Liver (tissue), 9 donors: Measurements from ENCODE around the gene TBC1D16. TPM values are rescaled to one million over a fixed set of nuclear protein-coding genes. Genes with fewer than 3 reads are reported as not detected.

Source experiments
- DNase-seq: peaks from one replicate; pipeline ENCODE4 v3.0.0-alpha.2; 2017; ENCODE audit warnings: low spot score
- H3K27ac ChIP-seq, 2 donors: one replicate each; pipeline ENCODE4 v1.7.0; 2013; ENCODE audit warnings: inconsistent platforms in 2 of 2, low read length in 2 of 2, control low read depth in 1 of 2, low read depth in 1 of 2, mild to moderate bottlenecking in 1 of 2
- H3K27me3 ChIP-seq, 4 donors: one replicate each; pipeline versions ENCODE4 v1.6.1 to v1.7.0; 2013; ENCODE audit warnings: low read length in 3 of 4, inconsistent platforms in 1 of 4, mild to moderate bottlenecking in 1 of 4, moderate library complexity in 1 of 4; ENCODE audit not compliant: control insufficient read depth in 4 of 4, insufficient read depth in 4 of 4
- H3K36me3 ChIP-seq, 4 donors: one replicate each; pipeline versions ENCODE4 v1.6.1 to v1.7.0; 2013; ENCODE audit warnings: low read length in 3 of 4, mild to moderate bottlenecking in 3 of 4, low read depth in 1 of 4, moderate library complexity in 1 of 4; ENCODE audit not compliant: control insufficient read depth in 4 of 4, insufficient read depth in 3 of 4
- H3K4me1 ChIP-seq, 4 donors: one replicate each; pipeline versions ENCODE4 v1.6.1 to v1.7.0; 2013; ENCODE audit warnings: low read length in 3 of 4, mild to moderate bottlenecking in 3 of 4, moderate library complexity in 1 of 4; ENCODE audit not compliant: control insufficient read depth in 4 of 4, insufficient read depth in 4 of 4
- H3K4me3 ChIP-seq, 3 donors: one replicate each; pipeline versions ENCODE4 v1.6.1 to v1.7.0; 2013; ENCODE audit warnings: low read length in 3 of 3, control low read depth in 1 of 3, low read depth in 1 of 3, mild to moderate bottlenecking in 1 of 3
- H3K9ac ChIP-seq, 2 donors: one replicate each; pipeline ENCODE4 v1.7.0; 2013; ENCODE audit warnings: low read length in 2 of 2, mild to moderate bottlenecking in 2 of 2, moderate library complexity in 2 of 2, control low read depth in 1 of 2, low read depth in 1 of 2
- H3K9me3 ChIP-seq, 4 donors: one replicate each; pipeline versions ENCODE4 v1.6.1 to v1.7.0; 2013; ENCODE audit warnings: low read length in 3 of 4; ENCODE audit not compliant: control insufficient read depth in 4 of 4
- ATF3 ChIP-seq: IDR thresholded peaks from 2 replicates; pipeline ENCODE4 v1.6.1; 2016; ENCODE audit warnings: antibody characterized with exemption
- EGR1 ChIP-seq, 2 donors: IDR thresholded peaks; 2 replicates each; pipeline ENCODE4 v1.6.1; 2016 to 2018; ENCODE audit warnings: antibody characterized with exemption in 2 of 2, low read depth in 2 of 2
- FOXA2 ChIP-seq: IDR thresholded peaks from 2 replicates; pipeline ENCODE4 v1.6.1; 2016; ENCODE audit warnings: antibody characterized with exemption
- HNF4G ChIP-seq: IDR thresholded peaks from 2 replicates; pipeline ENCODE4 v1.6.1; 2016; ENCODE audit warnings: antibody characterized with exemption
- JUND ChIP-seq, 2 donors: IDR thresholded peaks; 2 replicates each; pipeline ENCODE4 v1.6.1; 2016; ENCODE audit warnings: antibody characterized with exemption in 2 of 2
- RAD21 ChIP-seq, 2 donors: IDR thresholded peaks; 2 replicates each; pipeline ENCODE4 v1.6.1; 2016; ENCODE audit warnings: antibody characterized with exemption in 2 of 2, mild to moderate bottlenecking in 2 of 2
- REST ChIP-seq: IDR thresholded peaks from 2 replicates; pipeline ENCODE4 v1.6.1; 2016; ENCODE audit warnings: antibody characterized with exemption, mild to moderate bottlenecking
- RXRA ChIP-seq, 2 donors: IDR thresholded peaks; 2 replicates each; pipeline ENCODE4 v1.6.1; 2017 to 2018; ENCODE audit warnings: antibody characterized with exemption in 2 of 2, mild to moderate bottlenecking in 1 of 2
- TAF1 ChIP-seq: conservative IDR thresholded peaks from 2 replicates; pipeline ENCODE4 v1.6.1; 2016; ENCODE audit warnings: antibody characterized with exemption, mild to moderate bottlenecking
- WGBS: extraction: QIAGEN DNeasy Blood & Tissue Kit; methylation state at CpG from one replicate; pipeline ENCODE4 v1.1.7; 2013; 5-methylcytosine and 5-hydroxymethylcytosine counted together
- polyA plus RNA-seq, 2 donors: library from polyadenylated mRNA; stranded (reverse) in 1 of 2; unstranded in 1 of 2; fragments of 200-250 nt in 1 of 2; fragments of >200 nt in 1 of 2; fragmentation: Nextera tagmentation in 1 of 2; extraction: Ambion mirVana in 1 of 2; gene quantifications; one replicate each; pipeline versions ENCODE4 v1.2.1 to v1.2.3, GENCODE V29; 2013 to 2015
- total RNA-seq, 2 donors: library from RNA; depleted of rRNA; stranded (reverse); fragments of >200 nt; gene quantifications; one replicate each; pipeline ENCODE4 v1.2.3, GENCODE V29; 2014
- TF ChIP-seq, protein P1 (sequence below): fragments of 150-350 bp; IDR thresholded peaks from 2 replicates; pipeline ENCODE4 v1.5.1; 2017; ENCODE audit warnings: improper control_type of control experiment, low read depth, low read length; ENCODE audit not compliant: missing input control
- TF ChIP-seq, protein P2 (sequence below): IDR thresholded peaks from 2 replicates; pipeline ENCODE4 v1.6.1; 2016; ENCODE audit warnings: antibody characterized with exemption
- donor health status: healthy.
- donor health status: healthy.
- donor health status: healthy.
- donor health status: healthy.
- donor health status: healthy.

TBC1D16 gene
- total and polyA plus RNA-seq, 4 donors: 3.4 to 29.5 (median 4.7) TPM

DNA sequence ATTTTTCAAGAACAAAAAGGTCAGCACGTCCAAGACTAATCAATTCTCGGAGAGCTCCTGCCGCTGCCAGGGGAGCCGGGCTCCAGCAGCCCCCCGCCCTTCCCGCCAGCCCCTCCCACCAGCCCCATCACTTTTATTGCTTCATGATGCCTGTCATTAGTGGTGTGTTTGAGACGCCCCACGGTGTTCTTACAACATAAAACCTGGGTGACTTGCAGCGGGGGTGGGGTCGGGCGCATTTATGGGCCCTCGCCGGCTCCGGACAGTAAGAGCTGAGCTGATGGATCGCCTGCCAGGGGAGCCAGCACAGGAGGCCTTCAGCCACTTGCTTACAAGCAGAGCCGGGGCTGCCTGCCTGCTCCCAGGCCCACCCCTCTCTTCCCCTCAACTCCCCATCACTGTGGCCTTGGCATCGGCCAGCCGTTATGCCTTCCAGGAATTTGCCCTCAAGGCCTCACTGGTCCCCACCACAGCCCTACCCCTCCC lies 113.5 kb downstream of the TBC1D16 start:
- Histone ChIP-seq H3K27me3 (no peaks in the 10 kb centered on the region), H3K4me3 (no peak overlapping the region), H3K9ac (no peak overlapping the region), H3K36me3 (no peaks in the 10 kb centered on the region), H3K9me3 (no peaks in the 10 kb centered on the region), H3K27ac (no peak overlapping the region), H3K4me1 (peaks cover 10 to 17% (median 14%) of the 10 kb centered on the region in 4 donors)
- 52% methylated on average over 18 of the region's 18 CpGs for WGBS
- TF ChIP-seq, protein P1, sequence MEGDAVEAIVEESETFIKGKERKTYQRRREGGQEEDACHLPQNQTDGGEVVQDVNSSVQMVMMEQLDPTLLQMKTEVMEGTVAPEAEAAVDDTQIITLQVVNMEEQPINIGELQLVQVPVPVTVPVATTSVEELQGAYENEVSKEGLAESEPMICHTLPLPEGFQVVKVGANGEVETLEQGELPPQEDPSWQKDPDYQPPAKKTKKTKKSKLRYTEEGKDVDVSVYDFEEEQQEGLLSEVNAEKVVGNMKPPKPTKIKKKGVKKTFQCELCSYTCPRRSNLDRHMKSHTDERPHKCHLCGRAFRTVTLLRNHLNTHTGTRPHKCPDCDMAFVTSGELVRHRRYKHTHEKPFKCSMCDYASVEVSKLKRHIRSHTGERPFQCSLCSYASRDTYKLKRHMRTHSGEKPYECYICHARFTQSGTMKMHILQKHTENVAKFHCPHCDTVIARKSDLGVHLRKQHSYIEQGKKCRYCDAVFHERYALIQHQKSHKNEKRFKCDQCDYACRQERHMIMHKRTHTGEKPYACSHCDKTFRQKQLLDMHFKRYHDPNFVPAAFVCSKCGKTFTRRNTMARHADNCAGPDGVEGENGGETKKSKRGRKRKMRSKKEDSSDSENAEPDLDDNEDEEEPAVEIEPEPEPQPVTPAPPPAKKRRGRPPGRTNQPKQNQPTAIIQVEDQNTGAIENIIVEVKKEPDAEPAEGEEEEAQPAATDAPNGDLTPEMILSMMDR: no peak
- TF ChIP-seq TAF1 (no peak), RXRA (IDR thresholded peaks at IDR 0.05) (no peak), HNF4G (no peak)
- no peak for DNase-seq

DNA sequence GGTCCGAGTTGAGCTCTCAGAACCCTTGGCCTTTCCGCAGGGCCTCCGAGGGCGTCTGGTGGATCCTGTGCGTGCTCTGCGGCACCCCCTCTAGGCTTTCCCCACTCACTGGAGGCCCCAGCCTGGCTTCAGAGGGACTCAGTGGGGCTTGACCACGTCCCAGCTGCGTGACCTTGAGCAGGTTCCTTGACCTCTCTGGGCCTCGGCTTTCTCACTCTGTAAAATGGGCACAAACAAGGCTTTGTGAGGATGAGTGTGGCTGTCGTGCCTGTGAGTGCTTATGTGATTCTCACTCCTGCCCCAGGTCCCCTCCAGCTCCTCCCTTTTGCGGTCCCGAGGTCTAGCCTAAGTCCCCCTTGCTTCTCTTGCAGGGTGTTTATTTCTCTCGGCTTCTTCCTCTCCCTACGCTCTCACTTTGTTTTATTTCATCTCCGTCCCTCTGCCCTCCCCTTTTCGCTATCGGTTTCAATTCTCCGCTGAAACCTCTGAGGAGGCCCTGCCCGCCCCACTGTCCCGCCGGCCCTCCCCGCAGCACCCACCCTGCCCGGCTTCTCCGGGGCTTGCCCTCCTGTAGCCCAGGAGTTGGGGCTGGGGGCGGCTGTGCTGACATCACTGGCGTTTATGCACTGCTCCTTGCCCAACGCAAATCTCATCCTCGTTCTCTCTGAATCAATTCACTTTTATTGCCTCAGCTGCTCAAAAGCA lies 114.1 kb downstream of the TBC1D16 start:
- no peak for DNase-seq
- no peaks in the 10 kb centered on the region for H3K9me3 ChIP-seq
- peaks cover 10 to 17% (median 14%) of the 10 kb centered on the region in 4 donors for H3K4me1 ChIP-seq
- WGBS: 67% methylated on average over 28 of the region's 28 CpGs
- no peaks in the 10 kb centered on the region for H3K36me3 ChIP-seq
- no peak overlapping the region for H3K27ac ChIP-seq
- H3K9ac ChIP-seq: no peak overlapping the region
- H3K4me3 ChIP-seq: no peak overlapping the region
- no peaks in the 10 kb centered on the region for H3K27me3 ChIP-seq
- TF ChIP-seq, protein P2, sequence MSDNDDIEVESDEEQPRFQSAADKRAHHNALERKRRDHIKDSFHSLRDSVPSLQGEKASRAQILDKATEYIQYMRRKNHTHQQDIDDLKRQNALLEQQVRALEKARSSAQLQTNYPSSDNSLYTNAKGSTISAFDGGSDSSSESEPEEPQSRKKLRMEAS: no peak
- TF ChIP-seq FOXA2: no peak
- no peak for TF ChIP-seq ATF3
- no peak for TF ChIP-seq REST
- TF ChIP-seq EGR1 (IDR thresholded peaks at IDR 0.05; ENCODE audit: low read depth in 2 of 2): no peak
- TF ChIP-seq TAF1: no peak
- no peak for TF ChIP-seq JUND (IDR thresholded peaks at IDR 0.05)
- no peak for TF ChIP-seq HNF4G
- TF ChIP-seq RAD21 (IDR thresholded peaks at IDR 0.05): no peak
